Activated CD4-positive, alpha-beta T cell treated with anti-CD3 and anti-CD28 coated beads for 48 hours (primary cell): ENCODE results near the gene KRTDAP.

ENCODE experiments used
- DNase-seq: peaks from one replicate; pipeline ENCODE4 v3.0.0-alpha.2; 2020

KRTDAP gene

GRCh38 chr19:35449359-35450043, 40.8 kb downstream of the KRTDAP start:
- no peak for DNase-seq

DNA sequence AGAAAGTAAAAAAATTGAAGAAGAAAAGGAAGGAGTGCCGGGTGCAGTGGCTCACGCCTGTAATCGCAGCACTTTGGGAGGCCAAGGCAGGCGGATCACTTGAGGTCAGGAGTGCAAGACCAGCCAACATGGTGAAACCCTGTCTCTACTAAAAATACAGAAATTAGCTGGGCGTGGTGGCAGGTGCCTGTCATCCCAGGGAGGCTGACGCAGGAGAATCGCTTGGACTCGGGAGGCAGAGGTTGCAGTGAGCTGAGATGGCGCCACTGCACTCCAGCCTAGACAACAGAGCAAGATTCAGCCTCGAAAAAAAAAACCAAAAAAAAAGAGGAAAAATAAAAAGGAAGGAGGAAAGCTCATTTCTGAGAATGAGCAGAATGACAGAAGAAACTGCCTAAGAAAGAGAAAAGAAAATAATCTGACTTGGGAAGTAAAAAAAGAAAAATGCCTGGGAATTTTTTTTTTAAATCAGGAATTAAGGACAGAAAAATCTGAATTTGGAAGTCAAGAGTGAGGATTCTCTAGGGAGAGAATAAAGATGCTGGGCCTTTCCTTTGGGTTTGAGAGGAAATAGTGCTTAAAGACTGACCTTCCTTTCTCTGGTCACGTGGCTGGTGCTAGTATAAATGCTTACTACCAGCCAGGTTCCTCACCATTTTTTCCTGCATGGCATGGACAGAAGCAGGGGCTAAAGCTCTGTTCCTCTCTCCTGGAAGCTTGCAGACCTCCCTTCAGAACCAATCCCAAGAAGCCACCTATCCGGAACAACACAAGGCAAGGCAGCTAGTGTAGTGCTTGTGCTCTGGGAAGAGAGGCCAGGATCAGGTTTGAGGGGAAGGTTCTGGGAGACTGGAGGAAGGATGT, 42.4 kb downstream of the KRTDAP start, which contains the start of gene FFAR2:
Gene FFAR2 (plus strand): TSS at position 652 of the 864 bp plus-strand sequence. CDS start 1,458 bp downstream, outside the sequence.
- DNase-seq, result no peak

GRCh38 chr19:35445826-35446593, 44.3 kb downstream of the KRTDAP start:
- peak; percentile 18 for DNase-seq

DNA sequence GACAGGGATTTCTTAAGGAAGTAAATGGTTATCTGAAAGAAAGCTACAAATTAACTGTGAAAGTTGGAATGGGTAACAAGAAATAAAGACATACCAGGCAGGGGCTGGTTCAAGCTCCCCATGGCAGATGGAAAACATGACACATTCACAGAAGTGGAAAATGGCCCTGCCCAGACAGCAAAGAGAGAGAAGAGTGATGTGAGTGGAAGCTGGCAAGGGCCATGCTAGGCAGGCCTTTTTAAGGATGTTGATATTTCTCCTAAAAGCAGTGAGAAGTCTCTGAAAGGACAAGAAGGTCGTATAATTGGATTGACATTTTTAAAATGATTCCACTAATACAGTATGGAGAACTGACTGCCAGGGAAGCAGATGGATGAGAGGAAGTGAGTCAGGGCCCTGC, 45.5 kb downstream of the KRTDAP start:
- peak; percentile 8 for DNase-seq

DNA sequence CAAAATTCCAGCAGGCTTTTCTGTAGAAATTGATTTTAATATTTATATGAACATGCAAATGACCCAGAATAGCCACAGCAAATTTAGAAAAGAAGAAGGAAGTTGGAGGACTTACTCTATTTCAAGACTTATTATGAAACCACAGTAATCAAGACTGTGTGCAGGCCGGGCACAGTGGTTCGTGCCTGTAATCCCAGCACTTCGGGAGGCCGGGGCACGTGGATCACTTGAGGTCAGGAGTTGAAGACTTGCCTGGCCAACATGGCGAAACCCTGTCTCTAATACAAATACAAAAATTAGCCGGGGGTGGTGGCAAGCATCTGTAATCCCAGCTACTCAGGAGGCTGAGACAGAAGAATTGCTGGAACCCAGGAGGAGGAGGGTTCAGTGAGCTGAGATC, 48.2 kb downstream of the KRTDAP start:
- DNase-seq, result no peak

- DNase-seq, result no peak
Observed at GRCh38 chr19:35439921-35440320, 50.3 kb downstream of the KRTDAP start.

DNA sequence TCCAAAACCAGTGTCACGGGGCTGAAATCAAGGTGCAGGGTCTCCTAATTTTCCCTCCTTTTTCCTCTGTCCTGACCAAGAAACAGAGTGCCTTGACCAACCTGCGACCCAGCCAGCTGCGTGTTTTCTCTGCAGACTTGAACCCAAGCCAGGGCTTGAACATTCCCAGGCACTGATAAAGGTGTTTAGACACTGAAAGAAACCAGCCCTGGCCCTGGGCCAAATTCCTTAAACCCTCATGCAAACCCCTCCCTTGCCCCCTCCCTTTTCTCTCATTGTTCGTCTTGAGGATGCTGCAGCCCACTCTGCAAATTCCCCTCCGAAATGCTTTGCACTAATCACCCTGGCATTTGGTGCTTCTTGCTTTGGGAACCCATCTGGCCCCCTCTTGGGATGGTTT, 51.7 kb downstream of the KRTDAP start:
- DNase-seq, result no peak

GRCh38 chr19:35438096-35438495, 52.2 kb downstream of the KRTDAP start:
- DNase-seq, result no peak

- no peak for DNase-seq
Observed at GRCh38 chr19:35437406-35437951, 52.8 kb downstream of the KRTDAP start.
